G401.6 (cell line): Measurements from ENCODE around the gene L1CAM.
A peak's percentile ranks its signal among the peaks of the same experiment; 100 is the strongest.

Source experiments
- FAIRE-seq: peaks from 2 replicates; lab custom pipeline; 2012; peaks lifted over from hg19 to GRCh38; lab: Jason Lieb, UNC

The L1CAM gene, protein sequence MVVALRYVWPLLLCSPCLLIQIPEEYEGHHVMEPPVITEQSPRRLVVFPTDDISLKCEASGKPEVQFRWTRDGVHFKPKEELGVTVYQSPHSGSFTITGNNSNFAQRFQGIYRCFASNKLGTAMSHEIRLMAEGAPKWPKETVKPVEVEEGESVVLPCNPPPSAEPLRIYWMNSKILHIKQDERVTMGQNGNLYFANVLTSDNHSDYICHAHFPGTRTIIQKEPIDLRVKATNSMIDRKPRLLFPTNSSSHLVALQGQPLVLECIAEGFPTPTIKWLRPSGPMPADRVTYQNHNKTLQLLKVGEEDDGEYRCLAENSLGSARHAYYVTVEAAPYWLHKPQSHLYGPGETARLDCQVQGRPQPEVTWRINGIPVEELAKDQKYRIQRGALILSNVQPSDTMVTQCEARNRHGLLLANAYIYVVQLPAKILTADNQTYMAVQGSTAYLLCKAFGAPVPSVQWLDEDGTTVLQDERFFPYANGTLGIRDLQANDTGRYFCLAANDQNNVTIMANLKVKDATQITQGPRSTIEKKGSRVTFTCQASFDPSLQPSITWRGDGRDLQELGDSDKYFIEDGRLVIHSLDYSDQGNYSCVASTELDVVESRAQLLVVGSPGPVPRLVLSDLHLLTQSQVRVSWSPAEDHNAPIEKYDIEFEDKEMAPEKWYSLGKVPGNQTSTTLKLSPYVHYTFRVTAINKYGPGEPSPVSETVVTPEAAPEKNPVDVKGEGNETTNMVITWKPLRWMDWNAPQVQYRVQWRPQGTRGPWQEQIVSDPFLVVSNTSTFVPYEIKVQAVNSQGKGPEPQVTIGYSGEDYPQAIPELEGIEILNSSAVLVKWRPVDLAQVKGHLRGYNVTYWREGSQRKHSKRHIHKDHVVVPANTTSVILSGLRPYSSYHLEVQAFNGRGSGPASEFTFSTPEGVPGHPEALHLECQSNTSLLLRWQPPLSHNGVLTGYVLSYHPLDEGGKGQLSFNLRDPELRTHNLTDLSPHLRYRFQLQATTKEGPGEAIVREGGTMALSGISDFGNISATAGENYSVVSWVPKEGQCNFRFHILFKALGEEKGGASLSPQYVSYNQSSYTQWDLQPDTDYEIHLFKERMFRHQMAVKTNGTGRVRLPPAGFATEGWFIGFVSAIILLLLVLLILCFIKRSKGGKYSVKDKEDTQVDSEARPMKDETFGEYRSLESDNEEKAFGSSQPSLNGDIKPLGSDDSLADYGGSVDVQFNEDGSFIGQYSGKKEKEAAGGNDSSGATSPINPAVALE

GRCh38 chrX:153885968-153886903, at the start of gene L1CAM:
TSS of gene L1CAM (minus strand) at chrX:153886173. CDS start at chrX:153875836, 10,337 bp downstream.
- no peak for FAIRE-seq

DNA sequence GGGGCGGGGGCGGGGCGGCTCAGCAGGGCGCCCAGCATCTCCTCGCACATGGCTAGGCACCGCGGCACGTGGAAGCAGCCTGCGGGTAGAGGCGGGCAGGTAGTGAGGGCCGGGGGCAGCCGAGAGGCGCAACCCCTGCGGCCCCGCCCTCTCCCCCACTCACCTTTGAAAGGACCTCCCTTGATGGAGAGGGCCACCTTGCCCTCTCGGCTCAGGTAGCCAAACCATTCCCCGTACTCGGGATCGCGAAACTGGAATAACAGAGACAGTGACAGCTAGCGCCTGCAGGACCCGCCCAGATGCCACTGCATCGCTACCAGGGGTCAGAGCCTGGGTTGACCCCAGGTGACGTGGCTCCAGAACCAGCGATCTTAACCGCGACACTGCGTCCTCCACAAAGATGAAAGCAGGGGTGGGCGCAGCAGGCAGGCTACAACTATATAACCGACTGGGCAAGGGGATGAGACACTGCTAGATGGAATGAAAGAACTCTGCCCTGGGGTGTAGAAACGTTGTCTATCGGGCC, 49.4 kb upstream of the L1CAM start:
- FAIRE-seq: no peak

DNA sequence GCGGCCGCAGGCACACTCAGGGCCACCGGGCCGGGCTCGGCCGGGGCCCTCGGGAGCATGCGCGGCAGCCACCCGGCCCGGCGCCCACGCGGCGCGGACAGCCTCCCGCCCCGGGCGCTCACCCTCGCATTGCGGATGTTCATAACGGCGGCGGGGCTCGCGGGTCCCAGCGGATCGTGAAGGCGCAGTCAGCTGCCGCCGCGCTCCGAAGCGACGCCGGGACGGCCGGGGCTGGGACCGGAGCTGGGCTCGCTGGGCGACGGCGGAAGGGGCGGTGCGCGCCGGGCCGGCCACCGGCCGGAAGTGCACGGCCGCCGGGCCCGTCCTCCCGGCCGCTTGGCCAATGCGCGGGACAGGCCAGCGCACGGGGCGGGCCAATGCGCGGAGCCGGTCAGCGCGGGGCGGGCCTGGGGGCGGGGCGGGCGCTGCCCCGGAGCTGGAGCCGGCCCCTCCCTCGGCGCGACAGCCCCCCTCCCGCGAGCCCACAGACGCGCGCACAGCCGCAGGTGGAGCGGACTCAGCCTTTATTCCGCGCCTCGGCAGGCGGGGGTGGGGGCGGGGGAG, 48.9 kb upstream of the L1CAM start, which contains the start of gene NAA10:
NAA10 (minus strand) TSS at position 276 of the 564 bp plus-strand sequence; CDS start at position 143, 133 bp downstream.
- no peak for FAIRE-seq

DNA sequence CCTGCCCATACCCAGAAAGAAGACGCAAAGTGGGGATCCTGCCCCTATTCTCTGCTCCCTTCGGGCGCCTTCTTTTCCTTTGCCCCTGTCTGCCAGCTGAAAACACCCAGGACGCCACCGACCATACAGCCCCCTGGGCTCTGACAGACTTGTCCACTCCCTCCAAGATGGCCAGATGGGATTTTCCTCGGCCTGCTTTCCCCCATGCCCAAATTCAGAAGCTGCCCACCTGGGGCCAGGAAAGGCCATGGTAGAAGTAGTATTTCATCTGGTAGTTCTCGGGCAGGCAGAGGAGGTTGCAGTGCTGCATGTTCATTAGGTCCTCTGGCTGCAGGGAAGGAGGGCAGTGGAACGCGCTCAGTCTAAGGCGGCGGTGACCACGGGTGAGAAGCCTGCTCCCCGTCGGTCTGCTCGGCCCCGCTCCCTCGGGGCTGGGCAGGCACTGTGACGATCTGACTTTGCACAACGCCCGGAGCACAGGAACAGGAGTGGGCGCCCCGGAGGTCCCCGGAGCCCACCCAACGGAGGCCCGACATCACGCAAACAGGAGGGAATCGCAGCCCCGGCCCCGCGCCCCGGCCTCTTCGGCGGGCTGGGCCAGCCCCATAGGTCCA, 48.3 kb upstream of the L1CAM start:
- FAIRE-seq: no peak

DNA sequence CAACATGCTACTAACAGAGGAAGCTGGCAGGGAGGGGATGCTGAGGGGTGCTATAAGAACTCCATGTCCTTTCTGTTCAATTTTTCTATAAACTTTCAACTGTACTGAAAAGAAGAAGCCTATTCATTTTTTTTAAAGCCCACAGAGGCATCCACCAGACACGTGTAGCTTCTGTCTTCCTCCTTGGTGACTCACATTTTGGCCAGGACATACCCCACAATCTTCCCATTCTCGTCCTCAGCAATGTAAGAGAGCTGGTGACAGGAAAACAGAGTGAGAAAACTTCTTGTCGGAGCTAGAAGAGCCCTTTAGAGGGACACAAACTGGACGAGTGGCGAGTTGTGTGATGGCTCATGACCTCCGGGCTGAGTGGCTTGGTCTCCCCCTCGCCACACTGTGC, 47.8 kb upstream of the L1CAM start:
- FAIRE-seq: no peak

DNA sequence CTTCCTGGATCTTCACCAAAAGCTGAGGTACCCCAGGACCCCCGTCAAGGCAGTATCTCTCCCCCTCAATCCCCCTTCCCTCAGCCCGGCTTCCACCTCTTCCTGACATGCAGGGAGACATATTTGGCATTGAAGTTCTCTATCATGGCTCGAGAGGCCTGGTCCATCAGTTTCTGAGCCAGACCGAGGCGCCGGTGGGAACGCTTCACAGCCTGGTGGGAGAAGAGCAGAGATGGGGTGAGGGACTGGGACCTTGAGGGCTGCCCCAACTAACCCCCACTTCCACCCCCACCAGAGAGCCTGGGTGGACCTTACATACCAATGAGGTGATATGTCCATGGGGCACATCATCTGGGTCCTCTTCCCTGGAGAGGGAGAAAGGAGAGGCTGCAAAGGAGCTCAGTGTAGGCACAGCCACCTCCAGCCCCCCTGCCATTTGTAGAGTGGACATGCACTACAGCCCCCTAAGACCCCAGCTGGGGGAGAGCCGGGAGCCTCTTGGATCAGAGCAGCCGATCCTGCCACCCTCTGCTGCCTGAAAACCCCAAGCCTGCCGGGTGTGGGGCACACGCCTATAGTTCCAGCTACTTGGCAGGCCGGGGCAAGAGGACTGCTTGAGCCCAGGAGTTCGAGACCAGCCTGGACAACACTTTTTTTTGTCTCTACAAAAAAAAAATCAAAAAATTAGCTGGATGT, 46.4 kb upstream of the L1CAM start:
- FAIRE-seq: no peak

GRCh38 chrX:153931748-153932147, 45.8 kb upstream of the L1CAM start:
- FAIRE-seq: no peak

- no peak for FAIRE-seq
These were observed 45.2 kb upstream of the L1CAM start for GRCh38 chrX:153931151-153931550.

DNA sequence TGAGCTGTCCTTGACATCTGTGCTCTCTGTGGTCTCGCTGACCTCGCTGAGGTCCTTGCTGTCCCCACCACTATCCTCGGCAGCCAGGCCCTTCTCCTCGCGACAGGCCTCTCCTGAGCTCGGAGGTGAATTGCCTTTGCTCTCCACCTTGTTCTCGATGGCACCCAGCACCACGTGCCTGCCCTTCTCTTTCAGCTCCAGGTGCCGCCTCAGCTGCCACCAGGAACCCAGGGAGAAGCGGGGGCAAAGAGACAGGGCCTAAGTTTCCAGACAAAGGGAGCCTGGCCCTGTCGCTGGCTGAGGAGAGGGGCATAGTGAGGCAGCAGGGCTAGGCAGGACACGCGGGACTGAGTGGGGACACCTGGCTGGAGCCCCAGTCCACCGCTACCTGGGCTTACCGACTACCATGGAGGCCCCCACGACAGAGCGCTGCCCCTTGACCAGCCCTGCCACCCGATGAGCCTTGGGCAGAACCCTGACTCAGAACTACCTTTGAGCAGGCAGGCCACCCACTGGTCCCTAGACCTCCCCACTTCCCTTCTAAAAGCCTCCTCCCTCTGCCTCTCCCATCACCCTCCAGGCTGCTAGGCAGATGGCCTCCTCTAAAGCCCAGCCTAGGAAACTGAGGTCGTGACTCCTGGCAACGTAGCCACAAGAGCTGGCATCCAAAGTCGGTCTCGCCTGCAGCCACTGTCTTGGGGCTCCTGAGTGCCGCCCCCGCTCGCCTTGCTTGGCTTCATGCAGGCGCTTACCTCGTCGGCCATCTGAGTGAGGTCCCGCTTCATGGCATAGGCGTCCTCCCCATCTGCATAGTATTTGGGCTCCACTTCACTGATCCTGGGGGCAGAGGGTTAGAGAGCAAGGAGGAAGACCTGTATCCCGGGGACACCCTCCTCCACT, 44.3 kb upstream of the L1CAM start:
- FAIRE-seq: no peak

- FAIRE-seq: no peak
These were observed 43.6 kb upstream of the L1CAM start for GRCh38 chrX:153929576-153929975.

DNA sequence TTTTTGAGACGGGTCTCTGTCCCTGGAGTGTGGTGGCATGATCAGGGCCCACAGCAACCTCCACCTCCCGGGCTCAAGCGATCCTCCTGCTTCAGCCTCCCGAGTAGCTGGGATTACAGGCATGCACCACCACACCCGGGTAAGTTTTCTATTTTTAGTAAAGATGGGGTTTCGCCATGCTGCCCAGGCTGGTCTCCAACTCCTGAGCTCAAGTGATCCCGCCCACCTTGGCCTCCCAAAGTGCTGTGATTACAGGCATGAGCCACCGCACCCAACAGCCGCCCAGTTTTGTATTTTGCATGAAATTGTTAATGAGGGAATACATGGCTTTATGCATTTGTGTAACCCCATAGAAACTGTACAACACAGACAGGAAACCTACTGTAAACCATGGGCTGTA, 42.9 kb upstream of the L1CAM start:
- FAIRE-seq: no peak

GRCh38 chrX:153927922-153928760, 42.2 kb upstream of the L1CAM start:
- peak; percentile 98 for FAIRE-seq

DNA sequence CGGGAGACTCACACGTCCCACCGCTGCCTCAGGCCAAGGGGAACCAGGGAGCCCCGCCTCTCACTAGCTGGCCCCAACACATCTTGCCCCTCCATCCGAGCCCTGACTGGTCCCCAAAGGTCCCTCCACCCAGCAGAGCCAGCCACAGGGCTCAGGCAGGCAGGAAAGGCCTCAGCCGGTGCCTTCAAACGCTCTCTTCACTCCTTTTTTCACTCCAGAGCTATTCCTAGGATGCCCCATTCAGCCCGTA, 41.6 kb upstream of the L1CAM start:
- no peak for FAIRE-seq

- no peak for FAIRE-seq
These were observed 41.1 kb upstream of the L1CAM start for GRCh38 chrX:153926858-153927671.

- no peak for FAIRE-seq
These were observed 40.5 kb upstream of the L1CAM start for GRCh38 chrX:153926552-153926857.

GRCh38 chrX:153925739-153926551, 40.0 kb upstream of the L1CAM start, which contains the start of gene ARHGAP4:
TSS of gene ARHGAP4 (minus strand) at chrX:153926264. CDS start at chrX:153926202, 62 bp downstream.
- no peak for FAIRE-seq
